CD1c-positive myeloid dendritic cell (primary cell): Measurements from ENCODE around the gene C1orf174.
"Not testable (repeated sequence)": the region's sequence is repeated elsewhere in the genome, so short reads cannot be mapped to it uniquely, and the experiment has no call there.

ENCODE experiments used
- DNase-seq: peaks from one replicate; pipeline ENCODE4 v3.0.0-alpha.2; 2016; ENCODE audit errors: extremely low spot score

Gene C1orf174

DNA sequence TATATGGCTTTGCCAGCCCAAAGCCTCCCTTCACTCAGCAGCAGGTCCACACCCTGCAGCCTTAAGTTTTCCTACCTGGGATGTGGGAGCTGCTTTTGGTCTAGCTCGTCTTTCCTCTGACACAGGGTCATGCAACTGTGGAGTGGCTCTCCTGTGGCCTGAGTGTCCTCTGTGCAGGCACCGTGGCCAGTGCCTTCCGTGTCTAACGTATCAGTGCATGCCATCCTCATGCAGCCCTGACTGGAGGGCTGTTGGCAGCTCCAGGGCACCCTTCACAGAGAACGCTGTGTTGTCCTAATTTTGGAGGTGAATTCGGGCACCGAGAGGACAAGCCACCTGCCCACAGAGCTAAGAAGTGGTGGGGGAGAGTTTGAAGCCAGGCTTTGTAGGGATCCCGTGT lies 25.7 kb upstream of the C1orf174 start:
- DNase-seq, result no peak

DNA sequence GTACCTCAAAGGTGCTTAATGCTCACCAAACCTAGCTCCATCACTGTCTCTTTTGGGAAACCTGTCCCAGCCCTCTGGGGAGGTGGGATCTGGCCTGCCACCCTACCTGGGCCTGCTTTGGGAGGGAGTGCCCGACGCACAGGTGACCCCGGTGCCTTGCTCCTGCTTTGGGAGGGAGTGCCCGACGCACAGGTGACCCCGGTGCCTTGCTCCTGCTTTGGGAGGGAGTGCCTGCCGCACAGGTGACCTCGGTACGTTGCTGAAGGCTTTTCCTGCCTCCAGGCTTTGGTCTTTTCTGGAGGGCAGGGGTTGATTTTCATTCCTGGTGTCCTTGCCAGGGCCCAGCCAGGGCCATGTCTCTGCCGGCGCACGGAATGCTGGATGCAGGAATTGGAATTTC lies 25.2 kb upstream of the C1orf174 start:
- no peak for DNase-seq

- DNase-seq, result no peak
Measured at GRCh38 chr1:3924825-3925220, 24.8 kb upstream of the C1orf174 start.

DNA sequence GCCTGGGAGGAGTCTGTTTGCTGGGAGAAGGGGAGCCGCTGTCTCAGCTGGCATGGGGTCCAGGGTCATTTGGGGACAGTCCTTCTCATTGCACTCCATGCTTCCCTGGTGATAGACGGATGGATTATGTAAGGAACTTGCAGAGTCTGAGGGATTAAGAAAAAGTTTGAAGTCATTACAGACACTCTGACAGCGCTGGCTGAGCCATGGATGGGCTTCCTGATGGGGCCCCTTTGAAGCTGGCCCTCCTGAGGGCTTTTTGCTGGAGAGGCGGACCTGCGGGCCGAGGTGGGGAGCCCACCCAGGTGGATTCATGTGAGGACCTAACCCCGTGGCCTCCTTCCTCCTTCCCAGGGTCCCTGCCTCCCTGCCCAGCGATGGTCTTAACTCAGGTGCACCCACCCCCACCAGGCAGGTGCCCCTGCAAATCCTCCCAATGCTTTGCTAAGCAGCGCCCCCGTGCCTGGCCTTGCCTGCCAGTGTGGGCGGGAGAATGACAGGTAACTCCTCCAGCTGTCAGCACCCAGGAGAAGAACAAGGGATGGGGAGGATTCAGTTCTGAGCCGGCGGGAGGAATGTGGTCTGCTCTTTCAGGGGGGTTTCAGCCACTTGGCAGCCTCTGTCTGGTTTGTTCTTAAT lies 24.2 kb upstream of the C1orf174 start:
- no peak for DNase-seq

DNA sequence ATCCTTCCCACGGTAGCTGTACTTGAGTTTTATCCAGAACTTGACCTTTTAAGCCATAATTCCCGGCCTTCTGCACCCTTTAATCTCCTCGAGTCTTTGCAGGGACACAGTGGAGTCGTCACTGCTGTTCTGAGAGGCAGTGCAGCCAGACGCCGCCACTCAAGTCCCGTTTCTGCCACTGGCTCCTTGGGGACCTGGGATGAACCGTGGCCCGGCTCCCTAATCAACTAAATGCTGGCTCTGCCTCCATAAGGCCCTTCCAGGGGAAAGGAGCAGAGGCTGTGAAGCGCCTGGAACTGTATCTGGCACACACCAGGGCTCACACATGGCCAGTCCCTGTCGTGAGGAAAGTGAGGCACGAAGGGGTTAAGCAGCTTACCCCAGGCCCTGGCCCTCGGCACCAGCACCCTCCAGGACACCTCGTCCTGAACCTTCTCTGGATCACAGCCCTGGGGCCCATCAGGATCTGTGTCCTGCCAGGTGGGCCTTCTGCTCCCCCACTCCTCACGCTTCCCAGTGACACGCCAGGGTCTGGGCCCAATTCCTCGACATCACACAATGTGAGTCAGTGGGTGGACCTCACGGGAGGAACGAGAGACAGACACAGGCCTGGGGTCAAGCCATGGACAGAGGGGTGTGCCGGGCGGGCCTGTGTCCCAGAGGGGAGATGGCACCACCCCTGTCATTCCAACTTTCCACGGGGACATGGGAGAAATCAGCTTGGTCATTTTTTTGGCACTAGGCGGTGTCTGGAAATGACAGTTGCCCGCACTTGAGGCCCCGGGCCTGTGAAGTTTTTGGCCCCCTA lies 23.5 kb upstream of the C1orf174 start:
- no peak for DNase-seq

DNA sequence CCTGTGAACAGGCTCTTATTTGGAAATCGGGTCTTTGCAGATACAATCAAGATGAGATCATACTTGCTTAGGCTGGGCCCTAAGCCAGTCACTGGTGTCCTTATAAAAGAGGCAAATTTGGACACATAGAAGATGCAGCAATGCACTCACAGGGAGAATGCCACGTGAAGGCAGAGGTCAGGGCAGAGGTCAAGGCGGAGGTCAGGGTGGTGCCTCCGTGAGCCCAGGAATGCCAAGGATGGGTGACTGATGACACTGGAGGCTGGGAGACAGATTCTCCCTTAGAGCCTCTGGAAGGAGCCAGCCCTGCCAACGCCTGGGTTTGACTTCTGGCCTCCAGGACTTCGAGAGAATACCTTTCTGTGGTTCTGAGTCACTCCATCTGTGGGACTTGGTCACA lies 22.8 kb upstream of the C1orf174 start:
- no peak for DNase-seq

DNA sequence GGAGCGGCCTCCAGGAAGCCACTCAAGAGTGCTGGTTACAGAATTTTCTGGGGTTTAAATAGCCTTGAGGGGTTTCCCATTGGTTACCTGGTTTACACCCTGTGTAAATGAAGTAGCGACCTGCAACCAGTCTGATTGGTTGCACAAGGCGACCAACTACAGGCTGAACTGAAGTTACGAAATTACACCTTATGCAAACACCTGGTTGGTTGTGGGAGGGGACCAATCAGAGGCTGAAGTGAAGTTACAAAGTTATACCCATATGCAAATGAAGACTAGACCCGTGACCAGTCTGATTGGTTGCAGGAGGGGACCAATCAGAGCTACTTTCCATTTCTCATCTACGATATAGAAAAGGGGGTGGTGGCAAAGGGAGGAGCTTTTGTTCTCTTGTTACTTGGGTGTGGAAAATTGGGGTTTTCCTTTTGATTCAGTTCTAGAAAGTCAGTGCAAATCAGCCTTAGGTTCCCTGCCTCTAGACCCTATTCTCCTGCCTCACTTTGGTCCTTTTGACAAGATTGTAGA lies 22.2 kb upstream of the C1orf174 start:
- DNase-seq, result no peak

GRCh38 chr1:3921765-3922164 lies 21.7 kb upstream of the C1orf174 start:
- DNase-seq, result no peak

DNA sequence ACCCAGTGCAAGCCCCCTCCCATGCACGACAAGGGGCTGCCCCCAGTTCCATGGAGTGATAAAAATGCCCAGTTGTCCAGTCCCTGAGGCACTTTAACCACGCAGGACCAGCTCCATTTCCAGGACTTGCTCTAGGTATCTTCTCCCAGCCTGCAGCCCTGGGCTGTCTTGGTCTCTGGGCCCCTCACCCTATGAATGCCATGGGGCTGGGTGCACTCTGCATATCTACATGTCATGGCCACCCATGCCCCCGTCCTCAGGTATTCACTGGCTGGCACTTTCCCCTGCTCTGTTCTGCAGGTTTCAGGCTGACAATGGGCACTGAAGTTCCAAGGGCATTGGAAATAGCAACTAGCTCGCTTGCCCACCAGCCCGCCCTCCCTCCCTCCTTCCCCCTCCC lies 19.6 kb upstream of the C1orf174 start:
- DNase-seq, result no peak

- no peak for DNase-seq
Measured at GRCh38 chr1:3918966-3919611, 19.0 kb upstream of the C1orf174 start.

DNA sequence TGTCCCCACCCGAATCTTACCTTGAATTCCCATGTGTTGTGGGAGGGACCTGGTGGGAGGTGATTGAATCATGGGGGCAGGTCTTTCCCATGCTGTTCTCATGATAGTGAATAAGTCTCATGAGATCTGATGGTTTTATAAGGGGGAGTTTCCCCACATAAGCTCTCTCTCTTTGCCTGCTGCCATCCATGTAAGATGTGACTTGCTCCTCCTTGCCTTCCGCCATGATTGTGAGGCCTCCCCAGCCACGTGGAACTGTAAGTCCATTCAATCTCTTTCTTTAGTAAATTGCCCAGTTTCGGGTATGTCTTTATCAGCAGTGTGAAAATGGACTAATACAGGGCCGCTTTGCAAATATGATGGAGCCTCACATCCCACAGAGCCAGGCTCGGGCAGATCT lies 18.3 kb upstream of the C1orf174 start:
- not testable (repeated sequence) for DNase-seq

GRCh38 chr1:3917761-3918160 lies 17.7 kb upstream of the C1orf174 start:
- no peak for DNase-seq

GRCh38 chr1:3915551-3916121 lies 15.6 kb upstream of the C1orf174 start:
- no peak for DNase-seq

GRCh38 chr1:3914911-3915310 lies 14.8 kb upstream of the C1orf174 start:
- DNase-seq, result no peak

DNA sequence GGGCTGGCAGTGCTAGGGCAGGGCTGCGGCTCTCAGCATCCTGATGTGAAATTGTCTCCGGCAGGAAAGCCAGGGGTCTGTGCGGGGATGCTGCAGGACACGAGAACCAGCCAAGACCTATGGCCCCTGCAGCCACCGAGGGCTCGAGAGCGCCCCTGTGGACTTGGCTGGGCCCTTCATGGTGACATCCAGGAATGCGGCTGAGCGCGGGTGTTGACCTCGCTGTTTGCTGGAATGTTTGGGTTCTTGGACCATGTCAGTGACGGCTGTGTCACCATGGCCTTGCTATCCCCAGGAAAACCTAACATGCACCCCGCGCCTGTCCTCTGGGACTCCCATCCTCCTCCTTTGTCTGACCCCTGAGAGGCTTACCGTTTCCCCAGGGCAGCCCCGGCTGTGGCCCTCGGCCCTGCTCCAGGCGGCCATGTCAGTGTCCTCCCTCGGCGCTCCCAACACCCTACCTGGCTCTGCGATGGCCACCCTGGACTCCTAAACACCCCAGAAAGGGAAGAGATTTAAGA lies 14.3 kb upstream of the C1orf174 start:
- no peak for DNase-seq

DNA sequence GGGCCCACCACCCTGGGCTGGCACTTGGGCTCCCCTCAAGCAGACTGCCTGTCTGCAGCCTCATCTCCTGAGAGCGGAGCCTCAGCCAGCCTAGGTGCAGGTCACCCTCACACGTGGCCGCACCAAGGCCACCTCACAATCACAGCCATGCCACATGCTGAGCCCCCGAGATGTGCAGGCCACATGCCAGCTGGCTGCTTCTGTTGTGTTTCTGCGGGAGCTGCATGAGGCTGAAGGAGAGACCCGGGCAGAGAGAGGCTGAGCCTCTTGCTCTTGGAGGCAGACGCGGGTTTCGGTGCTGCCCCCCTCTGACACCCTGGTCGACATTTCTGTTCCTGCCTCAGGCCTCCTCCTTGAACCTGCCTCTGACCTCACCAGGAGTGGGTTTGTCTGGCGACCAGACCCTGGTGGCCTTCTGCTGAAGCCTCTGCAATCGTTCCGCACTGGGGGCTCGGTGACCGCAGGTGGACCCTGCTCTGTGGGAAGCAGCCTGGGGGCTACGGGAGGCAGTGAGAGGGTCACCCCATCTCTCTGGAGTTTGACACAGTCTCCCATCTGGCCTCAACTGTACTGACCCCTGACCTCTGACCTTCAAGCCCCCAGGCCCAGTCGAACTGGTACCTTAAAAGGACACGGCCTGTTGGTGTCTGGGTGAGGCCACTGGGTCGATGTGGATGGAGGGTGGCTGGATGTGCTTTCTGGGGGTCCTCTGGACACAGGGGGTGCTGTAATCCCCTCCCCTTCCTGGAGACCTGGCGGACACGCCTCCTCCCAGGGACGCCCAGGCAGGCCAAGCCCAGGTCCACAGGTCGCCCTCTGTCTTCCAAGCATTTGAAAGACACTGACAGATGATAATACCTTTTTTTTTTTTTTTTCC lies 13.0 kb upstream of the C1orf174 start:
- DNase-seq, result no peak

- no peak for DNase-seq
Measured at GRCh38 chr1:3911981-3912808, 12.1 kb upstream of the C1orf174 start.

GRCh38 chr1:3910857-3911845 lies 11.1 kb upstream of the C1orf174 start:
- peak; percentile 46 for DNase-seq
